GM12878 (cell line): Measurements from ENCODE around the gene LEMD1. TPM values are rescaled to one million over a fixed set of nuclear protein-coding genes. Genes with fewer than 3 reads are reported as not detected.

Experiments
- EZH2 ChIP-seq: IDR thresholded peaks from 2 replicates; pipeline ENCODE4 v1.6.1; 2012; ENCODE audit warnings: low read depth, mild to moderate bottlenecking, control low read depth, inconsistent platforms, low read length, borderline replicate concordance; ENCODE audit not compliant: control insufficient read depth
- IRF4 ChIP-seq: IDR thresholded peaks from 2 replicates; pipeline ENCODE4 v1.6.1; 2011; ENCODE audit warnings: low read depth, low read length
- KAT2A ChIP-seq: conservative IDR thresholded peaks from 2 replicates; pipeline ENCODE4 v1.6.1; 2011; ENCODE audit warnings: low read depth, low read length; ENCODE audit not compliant: control insufficient read depth
- LARP7 ChIP-seq: fragments of 450-650 bp; IDR thresholded peaks from 2 replicates; pipeline ENCODE4 v1.6.1; 2017; ENCODE audit warnings: mild to moderate bottlenecking
- MEF2A ChIP-seq: IDR thresholded peaks from 2 replicates; pipeline ENCODE4 v1.6.1; 2011; ENCODE audit warnings: low read depth, mild to moderate bottlenecking, low read length, moderate library complexity; ENCODE audit not compliant: insufficient read depth
- MEF2B ChIP-seq: fragments of 450-650 bp; IDR thresholded peaks from 2 replicates; pipeline ENCODE4 v1.6.1; 2018; ENCODE audit warnings: mild to moderate bottlenecking, moderate library complexity; ENCODE audit not compliant: partially characterized antibody, poor library complexity, severe bottlenecking
- MYB ChIP-seq: fragments of 150-350 bp; IDR thresholded peaks from 2 replicates; pipeline ENCODE4 v1.6.1; 2014; ENCODE audit warnings: mild to moderate bottlenecking, low read depth, low read length, borderline replicate concordance
- NFIC ChIP-seq: IDR thresholded peaks from 2 replicates; pipeline ENCODE4 v1.6.1; 2012; ENCODE audit warnings: low read depth, mild to moderate bottlenecking, inconsistent platforms, low read length, moderate library complexity
- PAX5 ChIP-seq: IDR thresholded peaks from 2 replicates; pipeline ENCODE4 v1.6.1; 2011; ENCODE audit warnings: low read depth, low read length, borderline replicate concordance
- POU2F2 ChIP-seq: IDR thresholded peaks from 3 replicates; pipeline ENCODE4 v1.6.1; 2011; ENCODE audit warnings: low read depth, mild to moderate bottlenecking, low read length, borderline replicate concordance
- RB1 ChIP-seq: fragments of 450-650 bp; formaldehyde crosslinking; IDR thresholded peaks from 2 replicates; pipeline ENCODE4 v1.6.1; 2017; ENCODE audit warnings: mild to moderate bottlenecking, borderline replicate concordance
- RBBP5 ChIP-seq: fragments of 200-600 bp; sonication (generic); conservative IDR thresholded peaks from 2 replicates; pipeline ENCODE4 v1.6.1; 2016
- SMAD1 ChIP-seq: fragments of 450-650 bp; IDR thresholded peaks from 2 replicates; pipeline ENCODE4 v1.6.1; 2018; ENCODE audit warnings: mild to moderate bottlenecking, low read depth; ENCODE audit not compliant: partially characterized antibody
- SMARCA5 ChIP-seq: fragments of 450-650 bp; IDR thresholded peaks from 2 replicates; pipeline ENCODE4 v1.6.1; 2017; ENCODE audit warnings: mild to moderate bottlenecking
- SUZ12 ChIP-seq: fragments of 200-600 bp; sonication (generic); IDR thresholded peaks from one replicate; pipeline ENCODE4 v1.6.1; 2018; ENCODE audit warnings: antibody characterized with exemption, mild to moderate bottlenecking; ENCODE audit not compliant: unreplicated experiment
- ZZZ3 ChIP-seq: IDR thresholded peaks from 2 replicates; pipeline ENCODE4 v1.6.1; 2011; ENCODE audit warnings: low read depth; ENCODE audit not compliant: control insufficient read depth, insufficient read length
- polyA plus RNA-seq, 11 experiments: library from polyadenylated mRNA; depleted of rRNA in 4 of 11; unstranded in 6 of 11; stranded (reverse) in 5 of 11; fragments of >200 nt; fragmentation: Nextera tagmentation in 4 of 11; fragmentation: Illumina TruSeq in 1 of 11; extraction: Ambion mirVana in 4 of 11; extraction: Trizol in 1 of 11; gene quantifications; 1 replicate in 1 of 11; 2 replicates in 10 of 11; pipeline versions ENCODE4 v1.2.1 to v1.2.3, GENCODE V29; 2011 to 2016; ENCODE audit warnings: inconsistent platforms in 2 of 11, missing spikeins in 2 of 11, low read depth in 1 of 11
- total RNA-seq, 4 experiments: library from RNA; depleted of rRNA in 3 of 4; stranded (reverse); fragments of >200 nt in 3 of 4; fragmentation: Illumina TruSeq in 1 of 4; extraction: Trizol in 1 of 4; gene quantifications; 2 replicates each; pipeline versions ENCODE4 v1.2.1 to v1.2.3, GENCODE V29; 2013 to 2021
- TF ChIP-seq, protein P1 (sequence below): fragments of 450-650 bp; IDR thresholded peaks from 2 replicates; pipeline ENCODE4 v1.6.1; 2018; ENCODE audit warnings: borderline replicate concordance, mild to moderate bottlenecking; ENCODE audit not compliant: partially characterized antibody
- TF ChIP-seq, protein P2 (sequence below): IDR thresholded peaks from 2 replicates; pipeline ENCODE4 v1.6.1; 2011; ENCODE audit warnings: mild to moderate bottlenecking, low read depth, low read length, moderate library complexity; ENCODE audit not compliant: insufficient replicate concordance
- TF ChIP-seq, protein P3 (sequence below): IDR thresholded peaks from 2 replicates; pipeline ENCODE4 v1.6.1; 2012; ENCODE audit warnings: mild to moderate bottlenecking, low read depth, low read length
- TF ChIP-seq, protein P4 (sequence below): IDR thresholded peaks from 2 replicates; pipeline ENCODE4 v1.6.1; 2012; ENCODE audit warnings: low read depth, low read length, improper control_type of control experiment
- TF ChIP-seq, protein P5 (sequence below): IDR thresholded peaks from 2 replicates; pipeline ENCODE4 v1.6.1; 2012; ENCODE audit warnings: low read depth, low read length, improper control_type of control experiment

The LEMD1 gene
- total and polyA plus RNA-seq, 10 of the 15 experiments (the other 5 are each of a cell fraction or from before 2014, with no cell fraction given) = 0.19 to 1.2 (median 0.26) TPM; not detected in 7

DNA sequence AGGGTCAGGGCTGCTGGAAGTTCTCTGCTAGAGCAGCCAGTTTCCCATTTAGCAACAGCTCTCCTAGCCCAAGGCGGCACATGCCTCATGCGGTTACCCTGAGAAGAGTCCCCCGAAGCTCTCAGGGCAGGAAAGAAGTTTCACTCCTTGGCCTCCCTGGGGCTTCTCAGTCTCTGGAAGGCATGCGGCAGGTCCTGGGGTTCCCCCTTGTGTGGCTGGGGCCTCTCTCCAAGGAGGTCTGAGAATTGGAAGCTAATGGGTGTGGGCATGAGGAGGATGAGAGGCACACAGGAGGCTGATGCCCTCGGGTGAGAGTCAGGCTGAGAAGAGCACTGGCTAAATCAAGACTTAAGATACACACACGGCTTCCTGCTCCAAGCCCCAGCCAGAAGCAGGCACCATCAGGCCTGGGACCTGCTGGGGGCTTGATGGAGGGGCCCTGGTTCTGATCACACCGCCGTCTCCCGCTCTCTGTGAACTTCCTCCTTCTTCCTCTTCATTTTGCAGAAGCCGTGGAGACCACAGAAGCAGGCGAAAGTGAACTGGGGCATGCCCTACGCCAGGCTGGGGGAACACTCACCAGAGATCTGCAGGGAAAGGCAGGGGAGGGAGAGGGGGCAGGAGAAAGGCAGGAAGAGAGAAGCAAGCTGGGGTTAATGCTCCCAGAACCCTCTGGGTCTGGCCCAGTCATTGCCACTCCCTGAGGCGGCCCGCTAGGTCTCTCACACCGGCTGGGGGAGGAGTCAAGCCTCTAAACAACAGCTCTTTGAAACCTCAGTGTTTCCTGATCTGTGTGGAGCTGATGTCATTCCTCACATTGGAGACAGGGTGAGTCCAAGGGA lies 18.8 kb upstream of the LEMD1 start (continued):
- TF ChIP-seq POU2F2 (no peak), MEF2B (peak; percentile 29), NFIC (no peak), EZH2 (no peak), RBBP5 (no peak), SUZ12 (no peak), PAX5 (no peak), SMARCA5 (peak; percentile 81; the same call in 1 of the 2 replicates), MYB (no peak), ZZZ3 (no peak), SMAD1 (no peak), LARP7 (no peak), RB1 (peak; percentile 29; the same call in 1 of the 2 replicates), MEF2A (no peak), KAT2A (no peak), IRF4 (no peak)
- TF ChIP-seq, protein P1, sequence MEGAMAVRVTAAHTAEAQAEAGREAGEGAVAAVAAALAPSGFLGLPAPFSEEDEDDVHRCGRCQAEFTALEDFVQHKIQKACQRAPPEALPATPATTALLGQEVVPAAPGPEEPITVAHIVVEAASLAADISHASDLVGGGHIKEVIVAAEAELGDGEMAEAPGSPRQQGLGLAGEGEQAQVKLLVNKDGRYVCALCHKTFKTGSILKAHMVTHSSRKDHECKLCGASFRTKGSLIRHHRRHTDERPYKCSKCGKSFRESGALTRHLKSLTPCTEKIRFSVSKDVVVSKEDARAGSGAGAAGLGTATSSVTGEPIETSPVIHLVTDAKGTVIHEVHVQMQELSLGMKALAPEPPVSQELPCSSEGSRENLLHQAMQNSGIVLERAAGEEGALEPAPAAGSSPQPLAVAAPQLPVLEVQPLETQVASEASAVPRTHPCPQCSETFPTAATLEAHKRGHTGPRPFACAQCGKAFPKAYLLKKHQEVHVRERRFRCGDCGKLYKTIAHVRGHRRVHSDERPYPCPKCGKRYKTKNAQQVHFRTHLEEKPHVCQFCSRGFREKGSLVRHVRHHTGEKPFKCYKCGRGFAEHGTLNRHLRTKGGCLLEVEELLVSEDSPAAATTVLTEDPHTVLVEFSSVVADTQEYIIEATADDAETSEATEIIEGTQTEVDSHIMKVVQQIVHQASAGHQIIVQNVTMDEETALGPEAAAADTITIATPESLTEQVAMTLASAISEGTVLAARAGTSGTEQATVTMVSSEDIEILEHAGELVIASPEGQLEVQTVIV = no peak
- TF ChIP-seq, protein P2, sequence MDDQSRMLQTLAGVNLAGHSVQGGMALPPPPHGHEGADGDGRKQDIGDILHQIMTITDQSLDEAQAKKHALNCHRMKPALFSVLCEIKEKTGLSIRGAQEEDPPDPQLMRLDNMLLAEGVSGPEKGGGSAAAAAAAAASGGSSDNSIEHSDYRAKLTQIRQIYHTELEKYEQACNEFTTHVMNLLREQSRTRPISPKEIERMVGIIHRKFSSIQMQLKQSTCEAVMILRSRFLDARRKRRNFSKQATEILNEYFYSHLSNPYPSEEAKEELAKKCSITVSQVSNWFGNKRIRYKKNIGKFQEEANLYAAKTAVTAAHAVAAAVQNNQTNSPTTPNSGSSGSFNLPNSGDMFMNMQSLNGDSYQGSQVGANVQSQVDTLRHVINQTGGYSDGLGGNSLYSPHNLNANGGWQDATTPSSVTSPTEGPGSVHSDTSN = no peak
- TF ChIP-seq, protein P3, sequence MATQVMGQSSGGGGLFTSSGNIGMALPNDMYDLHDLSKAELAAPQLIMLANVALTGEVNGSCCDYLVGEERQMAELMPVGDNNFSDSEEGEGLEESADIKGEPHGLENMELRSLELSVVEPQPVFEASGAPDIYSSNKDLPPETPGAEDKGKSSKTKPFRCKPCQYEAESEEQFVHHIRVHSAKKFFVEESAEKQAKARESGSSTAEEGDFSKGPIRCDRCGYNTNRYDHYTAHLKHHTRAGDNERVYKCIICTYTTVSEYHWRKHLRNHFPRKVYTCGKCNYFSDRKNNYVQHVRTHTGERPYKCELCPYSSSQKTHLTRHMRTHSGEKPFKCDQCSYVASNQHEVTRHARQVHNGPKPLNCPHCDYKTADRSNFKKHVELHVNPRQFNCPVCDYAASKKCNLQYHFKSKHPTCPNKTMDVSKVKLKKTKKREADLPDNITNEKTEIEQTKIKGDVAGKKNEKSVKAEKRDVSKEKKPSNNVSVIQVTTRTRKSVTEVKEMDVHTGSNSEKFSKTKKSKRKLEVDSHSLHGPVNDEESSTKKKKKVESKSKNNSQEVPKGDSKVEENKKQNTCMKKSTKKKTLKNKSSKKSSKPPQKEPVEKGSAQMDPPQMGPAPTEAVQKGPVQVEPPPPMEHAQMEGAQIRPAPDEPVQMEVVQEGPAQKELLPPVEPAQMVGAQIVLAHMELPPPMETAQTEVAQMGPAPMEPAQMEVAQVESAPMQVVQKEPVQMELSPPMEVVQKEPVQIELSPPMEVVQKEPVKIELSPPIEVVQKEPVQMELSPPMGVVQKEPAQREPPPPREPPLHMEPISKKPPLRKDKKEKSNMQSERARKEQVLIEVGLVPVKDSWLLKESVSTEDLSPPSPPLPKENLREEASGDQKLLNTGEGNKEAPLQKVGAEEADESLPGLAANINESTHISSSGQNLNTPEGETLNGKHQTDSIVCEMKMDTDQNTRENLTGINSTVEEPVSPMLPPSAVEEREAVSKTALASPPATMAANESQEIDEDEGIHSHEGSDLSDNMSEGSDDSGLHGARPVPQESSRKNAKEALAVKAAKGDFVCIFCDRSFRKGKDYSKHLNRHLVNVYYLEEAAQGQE = no peak
- TF ChIP-seq, protein P4, sequence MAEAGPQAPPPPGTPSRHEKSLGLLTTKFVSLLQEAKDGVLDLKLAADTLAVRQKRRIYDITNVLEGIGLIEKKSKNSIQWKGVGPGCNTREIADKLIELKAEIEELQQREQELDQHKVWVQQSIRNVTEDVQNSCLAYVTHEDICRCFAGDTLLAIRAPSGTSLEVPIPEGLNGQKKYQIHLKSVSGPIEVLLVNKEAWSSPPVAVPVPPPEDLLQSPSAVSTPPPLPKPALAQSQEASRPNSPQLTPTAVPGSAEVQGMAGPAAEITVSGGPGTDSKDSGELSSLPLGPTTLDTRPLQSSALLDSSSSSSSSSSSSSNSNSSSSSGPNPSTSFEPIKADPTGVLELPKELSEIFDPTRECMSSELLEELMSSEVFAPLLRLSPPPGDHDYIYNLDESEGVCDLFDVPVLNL = no peak
- TF ChIP-seq, protein P5, sequence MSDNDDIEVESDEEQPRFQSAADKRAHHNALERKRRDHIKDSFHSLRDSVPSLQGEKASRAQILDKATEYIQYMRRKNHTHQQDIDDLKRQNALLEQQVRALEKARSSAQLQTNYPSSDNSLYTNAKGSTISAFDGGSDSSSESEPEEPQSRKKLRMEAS = no peak
